Left lobe of liver (tissue), 2 donors: Measurements from ENCODE around the gene C1QA. TPM values are rescaled to one million over a fixed set of nuclear protein-coding genes. Genes with fewer than 3 reads are reported as not detected.

Experiments used
- ATAC-seq: fragments of 200-7000 bp; cut with Tn5 transposase; one replicate; pipeline ENCODE4 v1.9.1; 2020; ENCODE audit warnings: mild to moderate bottlenecking, moderate library complexity
- DNase-seq: peaks from one replicate; pipeline ENCODE4 v3.0.0-alpha.2; 2020; ENCODE audit warnings: low spot score
- total RNA-seq: library from RNA; stranded (reverse); gene quantifications from one replicate; pipeline ENCODE4 v1.2.1, GENCODE V29; 2021
- donor health status: DM: no; HTN: no; CAD: no; lungs with moderate emphysema.
- donor health status: DM: no; HTN: yes; CAD: no.

Gene C1QA
- total RNA-seq, 1 donor from 2014 or later, result 65.3 TPM

DNA sequence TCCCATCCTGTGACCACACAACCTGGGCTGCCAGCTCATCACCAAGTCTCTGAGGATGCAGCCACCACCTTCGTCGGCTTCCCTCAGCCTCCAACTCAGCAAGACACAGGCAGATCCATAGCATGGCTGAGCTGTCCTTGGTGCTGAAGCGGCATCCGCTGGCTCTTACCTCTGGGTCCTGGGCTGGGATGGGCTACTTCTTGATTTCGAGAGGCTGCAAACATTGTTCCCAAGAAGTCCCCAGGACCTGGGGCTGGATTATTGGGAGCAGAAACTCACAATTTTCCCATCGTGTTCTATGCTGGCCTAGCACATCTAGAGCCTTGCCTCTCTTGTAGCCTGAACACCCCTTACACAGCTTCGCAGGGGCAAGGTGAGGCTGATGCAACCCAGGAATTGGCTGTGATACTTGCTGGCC is 24.9 kb upstream of the C1QA start:
- DNase-seq, result no peak
- peak; percentile 47 for ATAC-seq

DNA sequence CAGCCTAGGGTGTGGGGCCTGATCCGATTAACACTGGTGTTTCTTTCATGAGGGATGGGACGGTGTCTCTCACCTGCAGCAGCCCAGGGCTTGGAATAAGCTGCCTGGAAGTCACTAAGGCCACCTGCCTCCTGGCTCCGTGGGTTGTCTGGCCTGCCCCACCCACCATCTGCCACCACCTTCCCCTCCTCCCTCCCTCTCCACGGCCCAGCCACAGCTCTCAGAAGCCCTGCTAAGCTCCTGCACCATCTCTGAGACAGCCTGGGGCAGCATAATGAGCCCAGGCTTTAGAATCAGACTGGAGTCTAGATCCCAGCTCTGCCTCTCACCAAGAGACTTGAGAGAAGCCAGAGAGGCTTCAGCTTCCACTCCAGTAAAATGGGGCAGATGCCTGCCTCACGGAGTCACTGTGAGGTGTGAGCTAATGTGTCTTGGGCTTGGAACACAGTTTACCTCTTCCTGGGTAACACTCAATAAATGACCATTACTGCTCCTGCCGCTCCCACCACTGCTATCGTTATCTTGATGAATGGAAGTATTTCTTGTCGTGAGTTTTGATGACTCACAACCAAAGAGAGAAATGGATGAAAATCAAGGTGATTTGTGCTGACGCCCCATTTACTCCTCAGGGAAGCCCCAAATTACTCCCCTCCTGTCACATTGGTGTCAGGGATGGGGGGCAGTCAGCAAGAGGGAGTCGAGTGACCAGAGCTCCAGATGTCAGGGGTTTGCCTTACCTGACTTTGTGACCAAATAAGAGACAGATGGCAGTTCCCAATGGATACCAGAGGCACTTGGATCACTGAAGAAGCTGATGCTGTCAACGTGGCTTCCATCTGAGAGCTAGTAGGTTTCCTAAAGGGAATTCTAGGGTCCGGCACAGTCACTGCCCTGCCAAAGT is 23.5 kb upstream of the C1QA start:
- DNase-seq (no peak), ATAC-seq (no peak)

DNA sequence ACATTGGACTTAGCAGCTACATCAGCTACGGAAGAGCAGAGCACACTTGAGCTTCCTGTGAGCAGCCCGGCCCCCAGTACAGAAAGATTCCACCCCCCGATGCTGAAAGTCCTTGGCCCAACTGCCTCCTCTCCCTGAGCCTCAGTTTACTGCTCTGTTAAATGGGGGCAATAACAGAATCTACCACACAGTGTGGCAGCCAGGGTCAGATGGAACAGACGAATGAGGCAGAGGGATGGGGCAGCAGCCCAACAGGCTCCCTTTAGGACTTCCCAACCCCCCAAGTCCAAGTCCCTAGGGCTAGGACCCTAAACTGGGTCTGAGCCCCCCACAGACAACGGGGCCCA is 22.9 kb upstream of the C1QA start:
- DNase-seq (no peak), ATAC-seq (no peak)

DNA sequence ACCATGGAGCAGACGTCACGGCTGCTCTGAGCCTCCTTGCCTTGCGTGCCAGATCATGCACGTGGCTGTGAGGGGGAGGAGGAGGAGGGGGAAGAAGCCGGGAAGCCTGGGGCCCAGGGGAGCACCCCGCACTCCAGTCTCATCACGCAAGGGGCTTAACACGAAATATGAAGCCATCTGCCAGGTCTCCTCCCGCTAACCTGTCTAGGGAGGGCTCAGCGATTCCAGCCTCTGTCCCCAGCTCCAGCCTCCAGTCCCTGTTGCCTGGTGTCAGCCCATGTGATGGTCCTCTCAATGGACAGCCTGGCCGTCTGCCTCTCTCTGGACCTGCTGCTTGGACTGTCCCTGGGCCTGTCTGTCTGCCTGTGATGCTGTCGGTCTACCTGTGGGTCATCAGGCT is 22.5 kb upstream of the C1QA start:
- ATAC-seq (no peak), DNase-seq (no peak)

DNA sequence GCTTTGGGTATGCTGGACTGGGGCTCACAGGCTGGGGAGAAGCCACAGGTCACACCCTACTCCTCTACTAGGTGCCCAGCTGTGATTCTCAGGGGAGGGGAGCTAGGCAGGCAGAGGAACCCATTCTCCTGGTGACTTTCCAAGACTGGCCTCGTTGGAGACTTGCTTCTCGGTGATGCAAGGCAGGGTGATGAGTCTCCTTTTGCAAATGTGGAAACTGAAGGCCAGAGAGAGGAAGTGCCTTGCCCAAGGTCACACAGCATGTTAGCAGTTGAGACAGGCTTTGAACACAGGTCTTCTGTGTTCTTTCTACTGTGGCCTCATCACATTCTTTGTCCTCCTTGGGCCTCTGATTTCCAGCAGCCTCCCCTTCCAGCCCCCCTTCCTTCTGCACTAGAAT is 20.5 kb upstream of the C1QA start:
- DNase-seq (no peak), ATAC-seq (no peak)

DNA sequence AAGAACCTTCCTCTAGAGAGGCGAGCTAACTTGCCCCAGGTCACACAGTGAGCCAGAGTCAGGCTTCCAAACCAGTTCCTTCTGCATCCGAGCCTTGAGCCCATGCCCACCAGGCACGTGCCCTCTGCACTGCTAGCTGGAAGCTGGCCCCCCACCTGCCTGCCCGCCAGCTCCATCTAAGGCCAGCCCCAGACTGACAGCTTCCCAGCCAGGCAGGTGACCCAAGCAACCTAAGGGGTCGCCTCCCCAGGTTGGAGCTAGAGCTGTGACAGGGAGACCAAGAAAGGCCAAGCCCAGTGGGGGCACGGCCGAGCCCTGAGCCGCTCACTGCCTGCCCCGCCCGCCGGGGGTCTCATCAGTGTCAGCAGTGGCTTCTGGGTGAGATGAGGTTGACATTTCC is 19.9 kb upstream of the C1QA start:
- no peak for ATAC-seq
- DNase-seq, result no peak

DNA sequence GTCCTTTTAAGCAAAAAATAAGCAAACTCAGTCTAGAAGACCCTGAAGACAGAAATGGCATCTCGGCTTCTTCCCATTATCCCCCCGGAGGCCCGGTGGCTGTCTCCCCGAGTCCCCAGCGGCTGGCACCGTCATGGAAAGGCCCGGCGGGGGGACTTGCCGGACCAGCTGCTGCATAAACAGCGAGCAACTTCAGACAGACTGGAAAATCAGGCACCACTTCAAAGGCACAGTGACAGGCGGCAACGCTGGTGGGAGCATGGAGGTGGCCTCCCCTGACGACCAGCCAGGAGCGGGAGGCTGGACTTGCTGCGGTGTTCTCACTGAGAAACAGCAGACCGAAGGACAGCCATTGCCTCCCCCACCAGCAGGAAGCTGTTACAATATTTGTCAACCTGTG is 18.4 kb upstream of the C1QA start:
- DNase-seq (no peak), ATAC-seq (no peak)

DNA sequence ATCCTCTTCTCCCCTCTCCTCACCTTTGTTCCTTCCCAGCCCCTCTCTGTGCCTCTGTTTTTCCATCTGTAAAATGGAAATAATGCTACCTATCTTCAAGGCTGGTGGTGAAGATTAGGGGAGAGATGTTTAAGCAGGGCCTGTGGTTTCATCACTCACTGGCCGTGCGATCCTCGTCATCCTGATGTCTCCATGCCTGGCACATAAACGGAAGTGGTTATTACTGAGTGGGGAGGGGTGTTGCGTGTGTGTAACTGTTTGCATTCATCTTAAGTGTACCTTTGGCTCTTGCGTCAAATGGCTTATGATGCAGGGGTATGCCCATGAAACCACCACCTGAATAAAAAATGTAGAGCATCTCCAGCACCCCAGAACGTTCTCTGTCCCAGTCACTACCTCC is 17.2 kb upstream of the C1QA start:
- DNase-seq (no peak), ATAC-seq (no peak)

DNA sequence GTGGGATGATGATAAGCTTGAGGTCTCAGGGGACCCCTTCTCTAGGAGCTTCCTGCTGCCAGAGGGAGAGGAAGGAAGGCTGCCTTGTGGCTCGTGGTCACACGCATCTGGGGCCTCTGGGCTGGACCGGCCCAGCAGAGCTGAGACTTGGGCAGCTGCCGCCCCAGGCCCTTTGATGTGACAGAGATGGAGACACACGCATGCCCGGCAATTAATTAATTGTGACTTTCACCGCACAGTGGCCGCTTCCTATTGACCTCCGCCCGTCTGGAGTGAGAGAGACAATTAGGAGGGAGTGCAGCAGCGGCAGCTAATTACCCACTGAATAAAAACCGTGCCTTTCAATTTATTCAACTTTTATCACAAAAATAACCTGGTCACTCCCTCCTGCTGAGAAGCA is 16.6 kb upstream of the C1QA start:
- no peak for ATAC-seq
- no peak for DNase-seq

DNA sequence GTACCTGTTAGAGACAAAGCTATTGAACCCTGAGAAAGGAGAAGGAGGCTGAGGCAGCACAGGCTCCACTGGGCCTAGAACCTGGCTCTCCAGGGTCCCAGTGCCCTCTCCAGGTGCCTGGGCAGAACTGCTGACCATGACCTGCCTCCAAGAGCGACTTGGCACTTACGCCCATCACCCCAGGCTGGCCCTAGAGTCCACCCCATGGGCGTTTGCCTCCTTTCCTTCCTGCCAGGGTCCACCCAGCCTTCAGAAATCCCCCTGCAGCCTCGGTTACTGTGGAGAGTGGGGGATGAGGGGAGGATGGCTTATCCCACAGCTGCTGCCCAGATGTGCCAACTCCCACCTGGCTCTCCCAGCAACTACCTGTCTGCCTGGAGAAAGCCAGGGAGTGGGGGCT is 14.7 kb upstream of the C1QA start:
- no peak for ATAC-seq
- no peak for DNase-seq

DNA sequence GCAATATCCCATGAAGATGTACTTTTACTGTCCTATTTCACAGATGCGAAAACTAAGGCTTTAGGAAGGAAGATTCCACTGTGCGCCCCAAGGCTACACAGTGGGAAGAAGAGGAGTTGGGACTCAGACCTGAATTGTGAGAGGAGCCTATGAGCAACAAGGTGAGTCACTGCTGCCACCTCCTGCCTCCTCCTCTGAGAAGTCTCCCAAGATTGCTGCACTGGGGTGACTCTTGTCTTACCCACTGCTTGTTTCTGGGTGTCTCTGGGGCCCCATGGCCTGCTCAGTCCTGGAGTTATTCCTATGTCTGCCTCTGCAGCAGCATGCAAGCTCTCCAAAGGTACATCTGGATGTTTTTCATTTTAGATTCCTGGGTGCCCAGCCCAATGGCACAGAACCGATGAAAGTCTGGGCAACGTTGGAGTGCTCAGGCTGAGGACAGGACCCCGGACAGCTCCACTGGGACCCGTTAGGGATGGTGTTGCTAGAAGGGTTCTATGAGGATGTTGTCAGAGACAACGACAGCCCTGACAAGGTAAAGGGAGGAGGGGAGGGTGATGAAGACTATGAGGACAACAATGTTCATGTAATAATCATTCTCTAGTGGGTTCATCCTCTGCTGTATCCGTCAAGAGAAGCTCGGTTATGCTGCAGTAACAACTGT is 11.0 kb upstream of the C1QA start:
- ATAC-seq (no peak), DNase-seq (no peak)

DNA sequence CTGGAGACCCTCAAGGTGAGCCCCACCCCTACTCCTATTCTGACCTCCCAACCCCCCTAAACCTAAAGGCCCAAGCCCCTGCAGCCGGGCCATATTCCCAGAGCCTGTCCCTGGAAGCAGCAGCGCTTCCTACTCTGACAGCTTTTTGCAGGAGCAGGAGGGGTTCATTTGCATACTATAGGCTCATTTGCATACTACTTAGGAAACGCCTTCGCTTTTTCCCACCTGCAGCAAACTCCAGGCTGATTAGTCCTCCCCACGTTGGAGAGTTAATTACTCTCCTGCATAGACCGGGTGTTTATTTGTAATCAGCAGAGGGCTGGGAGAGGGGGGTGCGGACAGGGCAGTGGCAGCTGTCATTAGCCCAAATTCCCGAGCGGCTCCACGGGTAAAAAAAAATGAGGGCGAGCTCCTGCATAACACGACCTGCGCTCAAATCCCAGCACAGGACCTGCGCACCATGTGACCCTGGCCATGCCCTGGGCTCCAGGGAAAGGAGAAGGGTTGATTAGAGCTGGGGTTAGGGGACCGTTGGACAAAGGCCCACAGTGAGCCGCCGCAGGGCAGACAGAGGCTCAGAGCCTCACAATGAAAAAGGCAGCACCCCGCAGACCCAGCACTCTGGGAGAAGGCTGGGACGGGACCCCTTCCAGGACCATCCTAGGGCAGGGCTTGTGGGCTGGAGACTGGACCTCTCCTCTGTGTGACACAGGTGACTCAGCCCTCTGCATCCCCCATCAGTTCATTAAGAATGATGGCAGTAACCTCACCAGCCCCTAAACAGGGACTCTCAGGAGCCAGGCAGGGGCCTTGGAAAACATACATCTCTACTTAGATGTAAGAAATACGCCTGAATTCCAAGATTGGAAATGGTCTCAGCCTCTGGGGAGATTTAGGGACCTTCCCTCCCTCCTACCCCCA is 9.9 kb upstream of the C1QA start:
- no peak for DNase-seq
- ATAC-seq, result no peak

DNA sequence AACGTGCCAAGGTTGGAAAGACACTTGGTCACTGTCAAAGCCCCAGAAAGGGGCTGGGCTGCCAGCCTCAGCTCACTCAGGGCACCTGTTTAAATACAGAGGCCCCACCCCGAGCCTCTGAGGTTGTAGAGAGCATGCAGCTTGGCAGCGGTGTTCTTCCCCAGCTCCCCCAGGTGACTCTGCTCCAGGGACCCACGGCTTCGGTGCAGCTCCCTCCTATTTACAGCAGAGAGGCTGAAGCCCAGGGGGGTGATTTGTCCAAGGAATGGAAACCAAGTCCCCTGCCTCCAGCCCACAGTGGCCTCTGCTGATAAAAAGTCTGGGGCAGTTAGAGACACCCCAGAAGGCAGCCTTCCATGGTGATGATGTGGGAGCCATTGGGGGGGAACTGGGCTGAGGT is 9.1 kb upstream of the C1QA start:
- DNase-seq (no peak), ATAC-seq (no peak)

DNA sequence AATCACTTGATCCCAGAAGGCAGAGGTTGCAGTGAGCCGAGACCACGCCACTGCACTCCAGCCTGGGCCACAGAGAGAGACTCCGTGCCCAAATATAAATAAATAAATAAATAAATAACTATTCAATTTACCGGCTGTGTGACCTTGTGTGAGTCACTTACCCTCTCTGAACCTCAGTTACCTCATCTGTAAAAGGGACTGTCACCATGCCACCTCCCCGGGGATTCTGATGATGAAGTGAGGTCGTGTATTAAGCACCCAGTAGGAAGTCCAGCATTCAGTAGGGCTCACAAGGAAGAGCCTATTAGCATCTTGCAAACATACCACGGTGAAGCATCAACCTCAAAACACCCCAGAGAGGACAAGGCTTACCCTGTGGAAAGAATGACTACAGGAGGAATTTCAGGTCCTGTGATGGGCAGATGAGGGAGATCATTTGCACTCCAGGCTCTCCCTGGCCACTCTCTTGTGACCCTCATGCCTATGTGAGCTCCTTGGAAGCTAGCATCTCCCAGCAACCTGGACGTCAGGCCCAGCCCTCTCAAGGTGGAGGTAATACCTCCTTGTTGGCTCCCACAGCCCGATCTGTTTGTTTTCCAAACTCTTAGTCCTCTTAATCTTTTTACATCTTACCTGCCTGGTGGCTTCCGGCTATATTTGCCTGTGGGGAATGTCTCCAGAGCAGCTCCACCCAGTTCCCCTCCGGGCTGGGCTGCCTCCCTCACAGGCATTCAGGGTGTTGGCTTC is 7.6 kb upstream of the C1QA start:
- ATAC-seq (no peak), DNase-seq (no peak)

DNA sequence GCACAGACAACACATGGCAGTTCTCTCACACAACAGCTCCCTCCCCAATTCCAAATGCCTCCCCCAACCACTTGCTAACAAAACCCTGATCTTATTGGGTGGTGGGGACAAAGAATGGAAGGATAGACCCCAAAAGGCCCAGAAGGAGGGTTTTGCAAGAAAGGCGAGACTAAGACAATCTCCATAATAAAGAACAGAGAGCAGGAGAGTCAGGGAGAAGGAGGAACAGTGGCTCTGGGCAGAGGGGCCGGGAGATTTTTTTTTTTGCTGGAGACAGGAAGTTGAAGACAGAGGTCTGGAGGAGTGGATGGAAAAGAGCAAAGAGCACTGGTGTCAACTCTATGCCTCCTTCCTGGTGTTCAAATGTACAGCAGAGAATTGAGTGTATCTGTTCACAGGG is 6.5 kb upstream of the C1QA start:
- DNase-seq (no peak), ATAC-seq (no peak)

DNA sequence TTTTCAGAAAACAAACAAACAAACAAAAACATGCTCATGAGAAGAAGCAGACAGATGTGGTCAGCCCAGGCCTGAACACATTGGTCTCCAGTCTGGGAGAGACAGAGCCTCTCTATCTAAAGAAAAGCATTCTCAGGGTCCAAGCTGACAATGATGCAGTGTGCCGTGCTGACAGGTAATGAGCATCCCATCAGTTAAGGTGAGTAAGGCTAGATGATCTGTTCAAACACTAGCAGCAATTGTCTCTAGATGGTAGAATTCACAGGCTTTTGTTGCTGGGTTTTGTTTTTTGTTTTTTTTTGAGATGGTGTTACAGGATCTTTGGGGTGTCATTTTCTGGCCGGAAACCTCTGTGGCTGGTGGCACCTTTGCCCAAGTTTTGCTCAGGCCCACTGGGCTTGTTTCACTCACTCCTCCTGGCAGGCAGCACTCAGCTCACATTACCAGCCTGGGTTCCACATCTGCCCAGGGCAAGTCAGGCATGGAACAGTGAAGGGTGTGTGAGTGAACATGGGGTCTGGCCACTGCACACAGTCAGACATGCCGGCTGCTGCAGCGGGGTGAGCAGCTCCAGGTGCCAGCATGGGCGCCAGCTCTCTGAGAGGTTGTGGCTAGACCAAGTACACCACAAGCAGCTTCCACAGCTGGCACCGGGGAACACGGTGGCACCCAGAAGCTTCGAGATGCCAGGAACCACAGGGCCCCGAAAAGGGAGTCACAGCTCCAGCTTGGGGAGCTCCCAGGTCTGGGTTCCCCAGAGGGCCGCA is 2.5 kb upstream of the C1QA start:
- DNase-seq, result no peak
- no peak for ATAC-seq

DNA sequence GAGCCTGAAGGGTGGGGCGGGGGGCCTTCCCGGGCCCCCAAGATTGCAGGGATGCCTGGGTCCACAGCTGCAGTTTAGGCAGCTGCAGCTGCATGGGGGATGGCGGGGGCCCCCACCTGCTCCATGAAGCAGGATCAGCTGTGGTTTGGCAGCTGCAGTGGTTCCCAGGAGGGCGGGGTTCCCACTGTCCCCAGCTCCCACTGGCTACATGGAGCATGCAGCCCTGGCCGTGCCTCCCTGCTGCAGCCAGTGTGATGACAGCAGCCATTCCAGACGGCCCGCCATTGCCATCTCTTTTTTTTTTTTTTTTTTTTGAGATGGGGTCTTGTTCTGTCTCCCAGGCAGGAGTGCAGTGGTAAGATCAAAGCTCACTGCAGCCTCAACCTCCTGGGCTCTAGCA is 992 bp upstream of the C1QA start:
- DNase-seq, result no peak
- no peak for ATAC-seq

DNA sequence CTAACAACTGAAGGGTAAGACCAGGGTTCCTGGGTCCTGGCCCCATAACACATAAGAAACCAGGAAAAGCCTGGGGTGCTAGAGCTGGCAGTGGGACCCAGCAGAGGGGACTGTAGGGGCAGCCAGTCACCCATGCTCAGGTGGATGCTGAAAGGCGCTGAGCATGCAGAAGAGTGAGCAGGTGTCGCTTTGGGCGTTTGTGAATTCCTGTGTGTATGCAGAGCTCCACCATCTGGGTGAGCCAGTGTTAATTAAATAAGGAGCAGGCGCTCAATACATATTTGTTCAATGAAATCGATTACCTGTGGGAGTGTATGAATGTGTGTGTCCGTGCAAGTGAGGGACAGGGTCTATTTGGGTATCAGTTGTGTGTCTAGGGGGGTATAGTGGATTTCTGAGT is 499 bp downstream of the C1QA start:
- no peak for DNase-seq
- ATAC-seq, result no peak

DNA sequence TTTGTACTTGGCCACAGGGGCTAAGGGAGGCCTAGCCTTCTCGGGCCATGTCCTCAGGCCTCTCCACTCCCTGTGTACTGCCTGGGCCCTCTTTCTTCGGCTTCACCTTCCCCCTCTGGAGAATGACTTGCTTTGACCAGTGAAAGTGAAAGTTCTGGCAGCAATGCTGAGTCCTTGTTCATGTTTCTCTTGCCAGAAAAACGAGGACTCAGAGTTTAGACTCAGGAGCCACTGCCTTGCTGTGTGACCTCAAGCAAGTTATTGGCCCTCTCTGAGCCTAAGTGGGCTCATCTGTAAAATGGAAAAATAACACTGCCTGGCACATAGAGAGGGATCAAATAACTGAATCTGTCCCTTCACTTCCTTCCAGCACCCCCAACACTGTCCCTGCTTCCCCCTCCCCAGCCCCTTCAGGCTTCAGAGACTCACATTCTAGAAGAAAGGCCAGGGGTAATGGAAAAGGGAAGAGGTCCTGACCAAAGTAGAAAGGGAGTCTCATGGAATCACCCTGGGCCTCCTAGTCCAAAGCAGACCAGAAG is 1.5 kb downstream of the C1QA start:
- ATAC-seq (no peak), DNase-seq (no peak)
